ENCODE data around the gene PAPPA2.

GRCh38 chr1:176744142-176744541 is 281.2 kb downstream of the PAPPA2 start:
- TF ChIP-seq POLR2A (IDR thresholded peaks at IDR 0.05) (no peak), CTCF (IDR thresholded peaks at IDR 0.05) (no peak)
